GM19438 (cell line): ENCODE measurements around the gene PDGFD.

Source experiments
- ATAC-seq: cut with Tn5 transposase; IDR thresholded peaks from one replicate; pipeline ENCODE4 v1.9.1; 2021; ENCODE audit warnings: low read depth; ENCODE audit not compliant: unreplicated experiment

Gene PDGFD

GRCh38 chr11:104146421-104146820 lies 17.5 kb downstream of the PDGFD start:
- no peak for ATAC-seq

- ATAC-seq: no peak
Observed at GRCh38 chr11:104145062-104145461, 18.9 kb downstream of the PDGFD start.

GRCh38 chr11:104142698-104143097 lies 21.2 kb downstream of the PDGFD start:
- no peak for ATAC-seq

DNA sequence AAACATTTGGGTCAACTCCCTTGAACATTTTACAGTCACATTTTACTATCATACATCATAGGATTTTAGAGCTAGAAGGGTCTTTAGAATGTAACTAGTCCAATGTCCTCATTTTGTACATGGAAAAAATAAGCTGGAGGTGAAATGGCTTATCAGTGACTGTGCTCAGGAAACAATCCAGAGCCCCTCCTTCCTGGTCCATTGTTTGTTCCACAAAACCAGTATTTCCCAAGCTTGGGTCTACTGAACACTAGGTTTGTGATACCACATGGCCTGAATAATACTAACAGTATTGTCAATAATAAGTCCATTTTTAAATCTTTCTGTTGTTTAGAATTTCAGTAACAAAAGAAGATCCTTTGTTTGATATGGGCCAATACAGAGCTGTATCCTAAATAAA lies 27.1 kb downstream of the PDGFD start:
- no peak for ATAC-seq

GRCh38 chr11:104134745-104135144 lies 29.2 kb downstream of the PDGFD start:
- no peak for ATAC-seq

GRCh38 chr11:104130161-104130560 lies 33.8 kb downstream of the PDGFD start:
- no peak for ATAC-seq

DNA sequence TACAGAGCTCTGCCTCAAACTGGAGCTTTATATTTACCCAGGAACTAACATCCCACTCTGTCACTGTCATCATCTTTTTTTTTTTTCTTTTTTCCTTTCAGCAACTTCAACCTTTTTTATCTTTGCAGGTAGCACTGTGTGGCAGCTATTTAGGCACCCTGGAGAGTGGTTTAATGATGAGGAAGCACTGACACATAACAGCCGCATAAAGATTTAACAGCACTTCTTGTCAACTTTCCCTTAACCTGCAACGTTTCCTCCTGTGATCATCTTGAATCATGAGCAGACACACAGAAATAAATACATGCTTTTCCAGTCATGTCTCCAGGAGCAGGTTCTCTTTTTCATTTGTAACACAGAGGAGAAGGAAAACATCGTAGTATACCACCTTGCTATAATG lies 34.8 kb downstream of the PDGFD start:
- ATAC-seq: no peak

- ATAC-seq: no peak
Observed at GRCh38 chr11:104127828-104128227, 36.1 kb downstream of the PDGFD start.

DNA sequence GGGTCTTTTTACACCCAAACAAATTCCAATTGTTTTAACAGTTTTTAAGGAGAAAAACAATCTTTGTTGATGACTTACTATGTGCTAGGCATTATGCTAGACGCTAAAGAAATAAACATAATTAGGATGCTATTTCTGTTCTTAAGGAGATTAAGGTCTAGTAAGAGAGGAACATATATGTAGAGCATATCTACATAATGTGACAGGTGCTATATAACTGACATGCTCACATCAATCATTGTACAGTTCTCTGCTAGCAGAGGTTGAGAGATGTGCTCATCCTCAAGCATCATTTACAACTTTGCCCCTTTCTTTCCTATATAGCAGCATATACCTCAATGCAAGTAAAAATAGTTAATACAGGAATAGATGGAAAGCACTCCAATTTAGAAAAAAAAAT lies 37.5 kb downstream of the PDGFD start:
- ATAC-seq: no peak

DNA sequence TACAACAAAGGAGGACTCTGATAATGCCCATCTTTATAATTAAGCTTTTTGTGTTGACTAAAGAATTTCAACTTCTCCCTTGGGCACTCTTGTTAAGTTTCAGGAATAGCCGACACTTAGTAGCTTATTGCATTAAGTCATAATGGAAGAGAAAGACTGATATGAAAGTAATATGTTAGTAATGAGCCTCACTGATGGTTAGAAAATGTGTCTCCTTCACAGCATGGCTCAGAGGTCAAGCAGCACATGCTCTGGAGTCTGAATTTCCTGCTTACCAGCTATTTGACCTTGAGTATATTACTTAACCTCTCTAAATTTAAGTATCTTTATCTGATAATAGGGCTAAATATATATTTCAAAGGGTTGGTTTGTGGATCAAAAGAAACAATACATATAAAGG lies 39.0 kb downstream of the PDGFD start:
- peak; percentile 70 for ATAC-seq

DNA sequence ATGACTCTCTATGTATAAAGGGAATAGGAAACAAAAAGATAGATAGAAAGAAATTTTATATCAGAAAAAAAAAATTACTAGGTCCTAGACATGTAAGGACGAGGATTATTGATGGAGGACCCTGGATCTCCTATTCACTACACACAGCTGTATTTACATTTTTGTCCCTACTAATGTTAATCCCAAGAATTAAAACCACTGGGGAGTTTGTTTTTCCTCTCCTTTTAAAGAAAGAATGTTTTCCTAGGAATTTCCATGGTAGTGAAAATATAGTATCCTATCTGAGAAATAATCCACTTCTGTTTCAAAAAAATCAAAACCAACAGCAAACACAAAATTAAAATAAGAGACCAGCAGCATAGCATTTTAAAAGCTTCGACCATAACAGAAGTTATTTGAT lies 41.1 kb downstream of the PDGFD start:
- no peak for ATAC-seq

DNA sequence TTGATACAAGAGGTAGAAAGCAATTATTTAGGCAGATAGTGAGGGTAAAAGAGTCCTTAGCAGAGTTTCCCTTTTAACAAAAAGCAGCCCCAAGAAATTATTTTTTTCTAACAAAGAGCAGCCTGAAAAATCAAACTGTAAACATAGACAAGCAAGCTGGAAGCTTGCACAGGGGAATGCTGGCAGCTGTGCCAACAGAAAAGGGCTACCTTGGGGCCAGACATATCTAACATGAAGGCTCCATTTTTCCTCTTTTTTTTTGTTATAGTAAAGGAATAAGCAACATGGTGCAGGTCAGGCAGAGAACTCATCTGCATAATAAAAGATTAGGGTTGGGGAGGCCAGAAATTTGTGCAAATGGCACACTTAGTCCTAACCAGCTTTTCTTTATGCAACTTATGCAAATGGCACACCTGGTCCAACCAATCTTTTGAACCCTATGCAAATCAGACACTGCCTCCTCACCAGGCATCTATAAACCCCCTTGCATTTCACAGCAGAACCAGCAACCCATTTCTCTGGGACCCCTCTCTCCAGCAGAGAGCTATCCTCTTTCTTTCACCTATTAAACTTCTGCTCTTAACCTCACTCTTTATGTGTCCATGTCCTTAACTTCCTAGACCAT lies 41.8 kb downstream of the PDGFD start:
- no peak for ATAC-seq

GRCh38 chr11:104120493-104121137 lies 43.3 kb downstream of the PDGFD start:
- no peak for ATAC-seq

DNA sequence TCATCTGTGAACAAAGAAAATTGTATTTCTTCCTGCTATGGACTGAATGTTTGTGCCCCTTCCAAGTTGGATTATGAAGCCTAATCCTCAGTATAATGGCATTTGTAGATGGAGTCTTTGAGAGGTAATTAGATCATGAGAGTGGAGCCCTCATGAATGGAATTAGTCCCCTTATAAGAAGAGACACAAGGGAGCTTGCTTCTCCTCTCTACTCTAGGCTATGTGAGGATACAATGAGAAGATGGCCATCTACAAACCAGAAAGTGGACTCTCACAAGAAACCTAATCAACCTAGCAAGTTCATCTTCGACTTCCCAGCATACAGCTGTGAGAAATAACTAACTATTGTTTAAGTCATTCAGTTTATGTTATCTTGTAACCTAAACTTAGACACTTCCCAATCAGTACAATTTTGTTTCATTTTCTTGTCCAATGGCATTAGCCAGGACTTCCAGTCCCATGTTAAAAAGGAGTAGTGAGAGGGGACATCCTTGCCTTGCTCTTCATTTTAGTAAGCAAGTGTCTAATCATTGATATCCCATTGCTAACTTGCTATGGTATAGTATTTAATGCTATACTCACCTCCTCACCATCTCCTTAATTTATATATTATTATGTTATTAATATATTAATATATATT lies 45.7 kb downstream of the PDGFD start:
- ATAC-seq: no peak

DNA sequence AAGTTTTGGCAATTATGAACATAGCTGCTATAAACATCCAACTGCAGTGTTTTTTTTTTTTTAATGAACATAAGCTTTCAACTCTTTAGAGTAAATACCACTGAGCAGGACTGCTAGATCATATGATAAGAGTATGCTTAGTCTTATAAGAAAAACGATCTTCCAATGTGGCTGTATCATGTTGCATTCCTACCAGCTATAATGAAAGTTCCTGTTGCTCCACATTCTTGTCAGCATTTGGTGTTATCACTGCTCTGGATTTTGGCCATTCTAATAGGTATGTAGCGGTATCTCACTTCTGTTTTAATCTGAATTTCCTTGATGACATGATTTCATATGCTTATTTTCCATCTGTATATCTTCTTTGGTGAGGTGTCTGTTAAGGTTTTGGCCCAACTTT lies 50.4 kb downstream of the PDGFD start:
- no peak for ATAC-seq

DNA sequence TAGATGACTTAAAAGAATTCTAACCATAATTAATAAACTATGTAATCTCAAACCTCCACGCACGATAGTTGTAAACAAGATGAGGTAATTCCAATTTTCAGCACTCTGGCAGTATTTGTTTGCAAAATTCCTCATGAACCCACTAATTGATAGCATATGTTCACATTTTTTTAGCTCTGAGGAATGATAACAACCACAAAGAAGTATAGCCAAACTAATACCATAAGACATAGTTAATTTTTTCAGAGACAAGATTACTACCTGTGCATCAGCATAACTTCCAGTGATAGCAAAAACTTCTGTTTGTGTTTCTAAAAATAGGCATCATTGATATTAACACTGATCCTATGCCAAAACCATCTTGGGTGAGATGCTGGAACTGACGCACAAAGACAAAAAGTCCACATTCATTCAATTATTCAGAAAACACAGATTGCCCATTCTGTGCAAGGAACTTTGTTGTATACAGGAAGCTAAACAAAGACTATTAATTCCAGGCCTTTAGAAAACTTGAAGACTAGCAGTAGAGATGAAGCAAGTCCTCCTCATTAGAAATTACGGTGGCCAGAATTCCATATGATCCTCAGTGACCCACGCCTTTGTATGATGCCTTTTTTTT lies 57.7 kb downstream of the PDGFD start:
- no peak for ATAC-seq

- ATAC-seq: no peak
Observed at GRCh38 chr11:104105155-104105554, 58.8 kb downstream of the PDGFD start.

- no peak for ATAC-seq
Observed at GRCh38 chr11:104104664-104105063, 59.3 kb downstream of the PDGFD start.

DNA sequence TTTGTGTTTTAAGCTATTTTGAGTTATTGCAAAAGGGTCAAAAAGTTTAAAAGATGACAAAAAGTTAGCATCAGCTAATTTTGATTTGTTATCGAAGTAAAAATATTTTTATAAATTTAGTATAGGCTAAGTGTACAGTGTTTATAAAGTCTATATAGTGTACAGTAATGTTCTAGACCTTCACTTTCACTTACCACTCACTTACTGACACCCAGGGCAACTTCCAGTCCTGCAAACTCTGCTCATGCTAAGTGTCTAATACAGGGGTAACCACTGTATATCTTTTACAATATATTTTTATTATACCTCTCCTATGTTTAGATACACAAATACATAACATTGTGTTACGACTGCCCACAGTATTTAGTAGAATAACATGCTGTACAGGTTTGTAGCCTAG lies 59.7 kb downstream of the PDGFD start:
- no peak for ATAC-seq

GRCh38 chr11:104098555-104098954 lies 65.4 kb downstream of the PDGFD start:
- no peak for ATAC-seq

DNA sequence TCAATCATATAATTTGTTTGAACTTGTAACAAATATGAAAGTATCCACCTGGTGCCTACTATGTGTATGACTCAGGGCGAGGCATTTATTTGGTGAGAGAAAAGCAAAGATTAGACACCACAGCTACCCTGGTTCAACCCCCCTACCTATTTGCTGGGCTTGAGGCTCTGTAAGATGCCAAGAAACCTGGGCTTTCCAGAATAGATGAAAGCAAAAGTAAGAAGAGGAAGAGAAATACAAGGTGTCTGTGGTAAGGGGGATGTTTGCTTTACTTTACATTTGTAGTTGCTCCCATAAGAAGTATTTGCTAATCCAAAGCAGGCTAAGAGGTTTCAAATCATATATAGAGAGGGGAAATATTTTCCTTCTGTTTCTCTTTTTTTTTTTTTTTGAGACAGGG lies 65.8 kb downstream of the PDGFD start:
- no peak for ATAC-seq

- no peak for ATAC-seq
Observed at GRCh38 chr11:104096900-104097299, 67.0 kb downstream of the PDGFD start.
